GM19035 (cell line): ENCODE data around the gene NKRF.
A peak's percentile ranks its signal among the peaks of the same experiment; 100 is the strongest.
"Not testable (repeated sequence)": the region's sequence is repeated elsewhere in the genome, so short reads cannot be mapped to it uniquely, and the experiment has no call there.

Source experiments
- ATAC-seq: cut with Tn5 transposase; IDR thresholded peaks from one replicate; pipeline ENCODE4 v1.9.1; 2021; ENCODE audit not compliant: unreplicated experiment

The NKRF gene

DNA sequence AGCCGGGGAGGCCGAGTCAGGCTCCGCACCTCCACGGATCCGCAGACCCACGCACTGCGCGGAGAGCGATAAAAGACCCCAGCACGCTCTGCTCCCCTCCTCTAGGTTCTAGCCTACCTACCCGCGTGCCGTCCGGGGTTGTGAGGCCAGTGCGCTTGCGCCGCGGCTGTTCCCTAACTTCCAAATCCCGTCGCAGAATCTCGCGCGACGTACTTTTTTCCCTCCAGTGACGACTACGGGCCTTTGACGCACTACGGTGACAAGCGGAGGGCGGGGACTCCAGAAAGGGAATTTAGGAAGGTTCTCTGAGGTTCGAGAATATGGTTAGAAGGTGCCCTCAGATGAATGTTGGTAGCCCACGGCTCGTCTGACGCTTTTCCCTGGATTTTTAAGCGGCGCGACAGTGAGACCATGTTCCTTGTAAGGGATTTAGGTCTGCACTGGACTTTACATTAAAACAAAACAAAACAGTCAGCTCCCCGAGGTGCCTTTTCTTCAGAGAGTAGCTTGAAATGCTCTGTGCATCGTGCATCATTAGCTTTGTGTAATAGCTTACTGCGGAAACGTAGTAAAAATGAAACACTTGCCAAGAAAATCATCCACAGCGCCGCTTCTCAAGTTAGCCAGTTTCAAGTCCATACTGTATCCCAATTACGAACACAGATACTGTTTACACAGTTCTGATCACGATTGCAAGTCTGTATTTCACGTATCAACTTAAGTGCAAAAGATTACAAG, at the start of gene NKRF:
Gene NKRF (minus strand): TSS at position 145 of the 738 bp plus-strand sequence.
- peak; percentile 71 for ATAC-seq

DNA sequence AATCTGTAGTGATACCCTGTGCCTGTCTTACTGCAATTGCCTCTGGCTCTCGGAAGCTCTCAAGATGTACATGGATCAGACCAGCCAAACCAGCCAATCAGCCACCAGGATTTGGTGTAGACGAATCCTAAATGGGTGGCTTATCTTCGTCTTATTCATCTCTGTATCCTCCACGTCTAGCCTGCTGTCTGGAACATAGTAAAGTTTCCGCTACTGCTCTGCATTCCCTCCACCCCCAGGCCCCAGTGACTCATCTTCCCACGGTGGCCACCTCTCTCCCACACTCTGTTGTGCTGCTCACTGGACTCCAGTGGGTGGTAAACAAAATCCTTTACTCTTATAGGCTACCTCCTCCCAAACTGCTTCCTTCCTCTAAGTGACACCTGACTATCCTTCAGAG, 48.9 kb upstream of the NKRF start:
- ATAC-seq, result no peak

DNA sequence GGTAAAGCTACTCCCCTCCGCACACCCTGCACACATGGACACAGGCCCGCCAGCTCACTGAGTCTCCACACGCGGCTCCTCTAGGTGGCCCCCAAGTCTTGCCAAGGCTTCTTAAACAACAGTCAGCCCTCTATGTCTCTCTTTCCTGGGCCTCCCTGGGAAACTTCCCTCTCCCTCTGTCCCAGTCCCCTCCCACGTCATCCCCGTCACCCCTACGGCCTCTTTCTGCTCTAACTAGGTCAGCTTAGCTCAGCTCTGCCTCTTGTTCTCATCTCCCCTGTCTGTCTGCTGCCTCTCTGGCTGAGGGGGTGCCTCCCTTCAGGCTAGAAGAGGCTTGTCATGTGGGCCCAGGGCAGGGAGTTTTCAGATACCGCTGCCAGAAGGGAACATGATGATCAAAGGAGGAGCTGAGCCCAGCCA, 47.9 kb upstream of the NKRF start:
- ATAC-seq, result no peak

DNA sequence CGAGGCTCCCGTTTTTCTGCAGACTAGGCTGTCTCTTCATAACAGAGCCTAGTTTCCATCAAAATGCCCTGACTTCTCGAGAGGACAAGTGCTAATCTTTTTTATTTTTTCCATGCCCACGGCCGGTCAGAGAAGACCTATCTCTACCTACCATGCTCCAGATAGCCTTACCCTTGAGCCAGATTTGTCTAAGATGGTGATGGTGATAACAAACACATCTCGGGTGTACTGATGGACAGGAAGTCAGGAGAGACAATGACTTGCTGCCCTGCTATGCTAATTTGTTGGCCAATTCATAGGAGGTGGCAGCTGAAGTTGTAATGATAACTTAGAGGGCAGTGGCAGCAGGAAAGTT, 42.2 kb upstream of the NKRF start:
- ATAC-seq, result peak; percentile 7

DNA sequence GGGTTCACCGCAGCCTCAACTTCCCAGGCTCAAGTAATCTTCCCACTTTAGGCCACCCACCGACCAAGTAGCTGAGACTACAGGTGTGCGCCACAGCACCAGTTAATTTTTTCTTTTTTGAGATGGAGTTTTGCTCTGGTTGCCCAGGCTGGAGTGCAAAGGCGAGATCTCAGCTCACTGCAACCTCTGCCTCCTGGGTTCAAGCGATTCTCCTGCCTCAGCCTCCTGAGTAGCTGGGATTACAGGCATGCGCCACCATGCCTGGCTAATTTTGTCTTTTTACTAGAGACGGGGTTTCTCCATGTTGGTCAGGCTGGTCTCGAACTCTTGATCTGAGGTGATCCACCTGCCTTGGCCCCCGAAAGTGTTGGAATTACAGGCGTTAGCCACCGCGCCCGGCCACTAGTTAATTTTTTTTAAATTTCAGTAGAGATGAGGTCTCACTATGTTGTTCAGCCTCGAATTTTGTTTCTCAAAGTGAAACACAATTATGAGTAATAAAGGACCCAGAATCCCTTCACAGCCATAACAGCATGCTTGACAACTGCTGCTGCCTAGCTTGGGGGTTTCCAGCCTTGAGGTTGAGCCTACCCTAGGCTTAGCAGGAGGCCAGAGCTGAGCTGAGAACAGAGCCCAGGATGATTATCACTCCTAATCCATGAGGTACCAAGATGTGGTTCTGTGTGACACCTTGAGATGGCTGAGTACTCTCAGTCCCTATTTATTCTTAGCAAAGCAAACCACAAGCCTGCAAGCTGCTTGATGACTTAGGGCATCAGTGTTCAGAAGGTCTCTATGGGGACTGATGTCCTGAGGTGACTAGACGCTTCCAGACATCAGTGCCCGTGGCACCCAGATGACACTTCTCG, 41.6 kb upstream of the NKRF start:
- ATAC-seq, result peak; percentile 96

DNA sequence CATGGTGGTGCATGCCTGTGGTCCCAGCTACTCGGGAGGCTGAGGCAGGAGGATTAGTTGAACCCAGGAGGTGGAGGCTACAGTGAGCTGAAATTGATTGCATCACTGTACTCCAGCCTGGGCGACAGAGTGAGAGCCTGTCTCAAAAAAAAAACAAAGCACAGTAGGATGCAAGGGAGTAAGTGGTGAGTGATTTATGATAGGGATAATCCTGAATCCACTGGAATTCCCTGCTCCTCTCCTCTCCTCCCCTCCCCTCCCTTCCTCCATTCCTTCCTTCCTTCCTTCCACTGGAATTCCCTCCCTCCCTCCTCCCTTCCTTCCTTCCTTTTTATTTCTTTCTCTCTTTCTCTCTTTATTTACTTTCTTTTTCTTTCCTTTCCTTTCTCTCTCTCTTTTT, 40.9 kb upstream of the NKRF start:
- no peak for ATAC-seq

DNA sequence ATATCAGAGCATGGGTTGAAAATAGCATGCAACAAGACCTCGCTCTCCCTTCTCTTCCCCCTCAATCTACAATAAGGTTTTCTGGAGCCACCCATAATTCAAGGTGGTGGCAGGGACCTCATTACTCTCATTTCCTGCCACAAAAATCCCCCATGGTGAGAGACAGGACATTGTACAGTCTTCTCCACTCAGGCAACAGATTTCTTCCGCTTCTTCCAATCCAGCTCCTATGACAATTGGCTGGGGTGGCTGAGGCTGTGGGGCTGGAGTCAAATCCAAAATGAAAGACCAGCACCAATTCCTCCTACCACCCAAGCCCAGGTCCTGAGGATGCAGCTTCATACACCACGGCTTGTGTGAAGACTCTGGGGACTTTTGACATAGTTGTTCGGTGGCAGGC, 40.3 kb upstream of the NKRF start:
- no peak for ATAC-seq

DNA sequence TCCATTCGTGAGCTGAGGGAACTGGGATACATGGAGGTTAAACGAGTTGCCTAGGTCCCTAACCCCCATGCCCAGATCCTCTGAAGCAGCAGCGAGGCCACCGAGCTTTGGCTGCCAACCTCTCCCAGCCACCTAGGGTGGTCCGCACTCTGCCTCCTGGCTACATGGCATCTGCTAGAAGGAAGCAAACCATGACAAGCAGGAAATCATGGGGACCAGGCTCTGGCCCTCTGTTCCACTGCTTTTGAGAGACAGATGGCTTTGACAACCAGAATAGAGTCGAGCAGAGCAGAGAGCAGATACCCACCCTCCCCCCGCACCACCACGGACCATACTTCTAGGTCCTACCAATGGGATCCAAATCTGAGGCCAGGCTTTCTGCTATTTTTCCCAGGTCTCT, 37.5 kb upstream of the NKRF start:
- no peak for ATAC-seq

DNA sequence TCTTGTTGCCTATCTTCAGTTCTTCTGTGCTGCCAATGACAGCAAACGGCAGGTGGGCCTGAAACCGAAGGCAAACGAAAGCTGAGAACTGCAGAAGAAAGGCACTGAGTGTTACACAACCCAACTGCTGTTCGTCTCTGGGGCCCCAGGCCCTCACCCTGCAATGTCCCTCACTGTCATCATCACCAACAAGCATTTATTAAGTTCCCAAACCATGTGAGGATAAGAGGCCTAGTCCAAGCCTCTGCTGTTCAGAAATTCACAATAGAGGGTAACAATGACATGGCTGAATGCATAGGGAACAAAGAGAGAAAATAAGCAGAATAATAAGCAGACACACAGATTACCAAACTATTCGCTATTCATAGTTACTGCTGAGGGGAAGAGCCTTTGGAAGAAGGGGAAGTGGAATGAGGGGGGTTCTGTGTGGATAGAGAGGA, 34.5 kb upstream of the NKRF start:
- ATAC-seq, result no peak

DNA sequence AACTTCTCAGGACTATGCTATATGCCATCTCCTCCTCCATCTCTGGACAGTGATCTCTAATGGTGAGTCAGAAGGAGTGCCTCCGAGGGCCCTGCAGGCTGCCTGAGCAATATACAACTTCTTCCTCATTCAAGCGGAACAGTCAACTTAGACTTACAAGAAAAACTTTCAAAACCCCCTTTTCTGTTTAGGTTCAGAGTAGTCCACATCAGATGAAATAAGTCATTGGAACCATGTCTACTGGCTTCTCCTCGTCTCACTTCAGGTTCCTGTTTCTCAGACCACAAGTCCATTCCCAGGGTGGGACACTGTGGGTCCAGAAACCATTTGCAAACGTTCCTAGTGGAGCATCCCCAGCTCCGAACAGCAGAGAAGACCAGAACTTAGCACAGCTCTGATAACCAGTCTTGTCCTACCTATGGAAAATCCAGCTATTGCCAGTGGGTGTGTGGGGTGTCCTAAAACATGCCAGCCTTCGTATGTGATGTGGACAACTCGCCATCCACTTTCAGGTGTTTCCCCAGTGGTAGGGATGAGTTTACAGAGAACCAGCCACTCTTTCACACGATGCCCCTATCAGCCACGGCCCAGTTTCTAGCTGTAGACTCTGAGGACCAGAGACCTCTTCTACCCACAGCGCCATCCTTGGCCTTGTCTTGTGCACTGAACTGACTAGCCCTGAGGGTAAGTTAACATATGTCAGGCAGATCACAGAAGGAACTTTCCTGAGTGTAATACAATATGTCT, 32.7 kb upstream of the NKRF start:
- peak; percentile 66 for ATAC-seq

DNA sequence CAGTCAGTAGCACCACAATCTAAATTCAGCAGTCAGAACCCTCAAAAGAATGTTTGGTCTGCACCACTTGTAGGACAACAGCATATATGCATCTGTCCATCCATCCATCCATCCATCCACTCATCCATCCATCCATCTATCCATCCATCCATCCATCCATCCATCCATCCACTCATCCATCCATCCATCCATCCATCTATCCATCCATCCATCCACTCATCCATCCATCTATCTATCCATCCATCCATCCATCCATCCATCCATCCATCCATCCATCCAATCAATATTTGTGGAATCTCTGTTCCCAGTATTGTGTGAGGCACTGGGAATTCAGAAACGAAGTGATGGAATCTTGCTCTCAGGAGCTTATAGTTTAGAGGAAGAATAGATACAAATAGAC, 31.2 kb upstream of the NKRF start:
- ATAC-seq, result not testable (repeated sequence)

DNA sequence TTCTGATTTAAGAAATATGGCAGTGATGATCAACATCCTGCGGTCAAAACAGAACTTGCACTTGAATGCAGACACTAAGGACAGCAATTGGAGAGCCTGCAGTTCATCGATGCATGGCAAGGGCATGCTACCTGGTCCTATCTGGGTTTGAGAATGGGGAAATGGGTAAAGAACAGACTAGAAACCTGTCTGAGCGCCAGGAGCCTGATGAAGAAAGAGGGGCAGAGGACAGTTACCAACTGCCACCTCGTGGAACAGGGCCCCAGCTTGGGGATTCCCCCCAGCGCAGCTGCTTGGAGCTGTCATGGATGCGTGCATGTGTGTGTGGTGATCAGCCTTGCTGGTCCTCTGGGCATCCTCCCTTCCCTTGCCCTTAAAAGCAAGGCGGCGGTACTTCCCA, 30.2 kb upstream of the NKRF start:
- ATAC-seq, result no peak

DNA sequence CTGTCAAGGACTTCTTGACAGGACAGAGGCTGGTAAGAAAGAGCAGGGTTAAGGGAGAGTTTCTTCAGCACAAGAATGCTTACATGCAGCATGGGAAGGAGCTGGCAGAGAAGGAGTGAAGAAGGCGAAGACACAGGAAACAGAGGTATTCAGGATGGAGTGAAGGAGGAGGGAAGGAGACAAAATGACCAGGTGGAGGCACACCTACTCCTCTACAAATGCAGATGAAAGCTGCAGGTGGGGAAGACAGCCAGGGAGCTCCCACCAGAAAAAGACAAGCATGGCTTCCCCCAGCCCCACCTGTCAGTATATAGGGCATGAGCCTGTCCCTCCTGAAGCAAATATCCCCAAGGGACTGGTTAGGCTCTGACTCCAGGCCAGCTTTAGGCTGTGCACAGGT, 29.6 kb upstream of the NKRF start:
- no peak for ATAC-seq

DNA sequence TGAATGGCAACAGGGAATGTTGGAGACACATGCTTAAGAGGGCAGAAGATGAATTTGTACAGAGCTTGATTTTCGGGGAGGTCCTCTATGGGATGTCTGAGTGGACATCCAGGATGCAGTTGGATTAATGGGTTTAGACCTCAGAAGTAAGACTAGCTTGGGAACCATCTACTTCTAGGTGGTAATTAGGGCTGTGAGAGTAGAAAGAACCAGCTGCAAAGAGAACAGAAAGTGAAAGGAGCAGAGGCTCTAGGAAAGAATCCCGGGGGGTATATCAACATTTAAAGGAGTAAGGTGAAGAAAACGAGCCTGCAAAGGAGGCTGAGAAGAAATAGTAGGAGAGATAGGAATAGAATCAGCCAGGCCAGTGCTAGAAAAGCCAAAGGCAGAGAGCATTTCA, 29.0 kb upstream of the NKRF start:
- no peak for ATAC-seq

DNA sequence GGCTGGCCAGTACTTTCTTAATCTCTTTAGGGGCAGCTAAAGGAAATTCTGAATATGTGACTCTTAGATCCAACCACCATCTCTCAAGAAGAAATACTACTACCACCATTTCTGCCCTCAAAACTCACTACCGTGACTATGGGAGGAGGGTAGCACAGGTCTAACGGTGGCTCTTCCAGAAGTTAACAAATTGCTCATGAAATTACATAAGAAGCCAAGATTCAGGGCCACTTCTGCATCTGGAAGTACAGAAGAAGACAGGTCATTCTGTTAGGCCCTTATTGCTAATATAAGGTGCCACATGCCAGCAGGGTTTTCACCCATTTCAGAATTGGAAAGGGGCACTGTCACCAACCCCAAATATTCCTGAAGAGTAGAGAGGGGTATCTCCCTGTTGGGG, 19.6 kb upstream of the NKRF start:
- no peak for ATAC-seq

DNA sequence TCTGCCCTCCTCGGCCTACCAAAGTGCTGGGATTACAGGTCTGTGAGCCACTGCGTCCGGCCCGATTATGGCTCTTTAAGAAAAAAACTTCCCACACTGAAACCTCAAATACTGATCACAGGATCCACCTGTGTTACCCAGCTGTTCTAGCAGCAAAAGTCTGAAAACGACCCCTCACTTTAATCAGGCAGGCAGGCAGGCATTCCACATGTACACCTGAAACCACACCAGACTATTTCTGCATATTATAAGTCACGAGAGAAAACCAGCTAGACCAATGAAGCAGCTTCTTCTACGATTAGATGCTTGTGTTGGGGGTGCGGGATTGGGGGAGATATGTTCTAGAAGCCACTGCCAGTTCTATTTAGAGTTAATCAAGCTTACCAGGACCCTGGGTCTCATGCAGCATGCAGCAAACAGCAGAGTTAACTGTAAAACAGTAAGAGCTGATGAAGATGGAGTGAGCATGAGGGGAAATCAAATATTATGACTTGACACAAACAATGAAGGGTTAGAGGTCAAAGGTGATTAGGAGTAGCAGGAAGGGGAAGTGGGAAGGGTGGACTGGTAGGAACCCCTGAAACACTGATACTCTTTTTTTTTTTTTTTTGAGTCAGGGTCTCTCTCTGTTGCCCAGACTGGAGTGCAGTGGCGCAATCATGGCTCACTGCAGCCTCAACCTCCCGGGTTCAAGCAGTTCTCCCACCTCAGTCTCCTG, 18.9 kb upstream of the NKRF start:
- ATAC-seq, result no peak

DNA sequence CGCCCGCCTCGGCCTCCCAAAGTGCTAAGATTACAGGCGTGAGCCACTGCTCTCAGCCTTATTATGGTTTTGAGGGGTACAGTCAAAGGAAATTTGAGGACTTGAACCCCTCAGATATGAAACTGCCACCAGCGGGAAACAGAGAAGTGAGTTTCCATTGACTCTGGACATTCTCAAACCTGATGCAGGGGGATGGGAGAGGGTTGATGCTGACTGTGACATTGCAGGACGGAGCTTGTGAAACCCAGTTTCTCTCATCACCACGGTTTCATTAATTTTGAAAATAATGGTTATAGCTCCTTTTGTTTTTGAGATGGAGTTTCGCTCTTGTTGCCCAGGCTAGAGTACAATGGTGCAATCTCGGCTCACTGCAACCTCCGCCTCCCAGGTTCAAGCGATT, 18.2 kb upstream of the NKRF start:
- no peak for ATAC-seq

DNA sequence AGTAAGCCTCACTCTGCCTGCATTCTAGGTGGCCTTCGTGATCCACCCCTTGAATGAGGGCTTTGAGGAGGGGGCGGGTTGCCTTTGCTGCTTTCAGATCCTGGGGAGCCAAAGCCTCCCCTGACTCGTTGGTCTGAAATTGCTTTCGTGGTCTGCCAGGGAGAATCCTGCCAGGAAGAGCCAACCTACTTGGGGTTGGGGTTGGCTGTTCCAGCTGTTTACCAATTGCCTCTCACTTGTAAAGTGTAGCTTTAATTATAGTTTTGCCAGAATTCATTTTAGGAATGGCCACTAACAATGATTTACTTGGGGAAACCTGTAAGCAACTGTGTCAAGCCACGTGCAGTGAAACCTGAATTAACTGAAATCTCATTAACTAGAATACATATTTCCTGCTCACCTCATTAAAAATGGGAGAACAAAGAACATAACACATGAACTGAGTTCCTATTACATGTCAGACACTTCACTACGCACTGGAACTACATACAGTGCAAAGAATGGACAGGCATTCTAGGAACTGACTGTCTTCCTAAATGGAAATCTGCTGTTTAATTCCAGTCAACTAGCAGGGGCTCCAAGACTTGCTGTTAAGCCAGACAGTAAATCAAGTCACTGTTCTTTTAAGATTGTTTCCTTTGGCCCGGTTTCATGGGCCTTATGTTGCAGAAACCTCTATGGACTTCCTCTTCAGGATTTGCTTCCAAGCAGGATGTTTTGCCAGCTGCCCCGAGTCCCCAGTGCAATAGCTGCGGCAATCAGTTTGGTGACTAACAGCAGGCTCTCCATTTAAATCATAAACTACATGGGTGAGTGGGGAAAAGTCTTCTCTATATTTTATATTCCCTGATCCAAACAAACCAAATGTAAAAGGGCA, 16.4 kb upstream of the NKRF start:
- ATAC-seq, result no peak

DNA sequence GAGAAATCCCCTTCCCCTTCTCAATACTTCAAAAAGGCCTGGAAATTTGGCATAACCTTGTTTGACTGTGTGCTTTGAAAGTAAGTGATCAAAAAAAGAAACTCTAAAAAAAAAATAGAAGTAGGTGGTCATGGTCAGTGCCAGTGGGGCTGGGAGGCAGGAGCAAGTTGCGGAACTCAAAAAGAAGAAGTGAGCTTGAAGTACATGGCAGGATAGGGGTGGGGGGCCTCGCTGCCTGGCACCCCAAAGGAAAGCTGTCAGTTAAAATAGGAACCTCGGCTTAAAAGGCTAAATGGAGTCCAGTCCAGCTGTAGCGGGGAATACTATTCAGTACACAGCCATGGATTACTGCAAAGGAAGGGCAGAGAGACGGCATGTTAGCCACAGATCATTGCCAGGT, 12.2 kb upstream of the NKRF start:
- no peak for ATAC-seq

DNA sequence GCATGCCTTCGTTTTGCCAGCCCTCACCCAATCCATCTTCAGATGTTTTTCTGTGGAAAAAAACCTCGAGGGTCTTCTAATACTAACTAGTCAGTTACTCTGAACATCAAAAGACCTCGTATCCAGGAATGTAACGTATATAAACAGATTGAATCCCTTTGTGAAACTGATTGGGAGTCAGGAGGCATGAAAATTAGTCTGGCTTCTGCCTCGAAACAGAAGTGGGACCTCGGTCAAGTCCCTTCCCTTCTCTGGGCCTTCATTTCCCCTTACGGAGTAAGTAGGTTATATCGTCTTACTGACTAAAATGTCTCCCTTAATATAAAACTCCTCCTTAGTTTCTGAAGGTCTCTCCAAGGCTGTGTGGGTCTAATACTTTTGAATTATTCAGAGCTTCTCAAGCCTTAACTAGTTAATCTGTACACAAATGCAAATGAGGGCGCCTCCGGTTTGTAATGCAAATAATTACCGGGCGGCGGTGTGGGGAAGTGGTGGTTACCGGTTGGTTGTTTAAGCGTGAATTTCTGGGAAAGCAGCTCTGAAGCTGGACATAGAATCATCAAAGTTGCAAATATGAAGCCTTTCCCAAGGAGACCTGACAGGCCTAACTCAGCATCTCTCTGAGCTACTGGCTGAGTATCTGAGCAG, 11.4 kb upstream of the NKRF start:
- ATAC-seq, result peak; percentile 61
